ENCODE data around the gene RALGPS2.

Gene RALGPS2

GRCh38 chr1:178918955-178919354 lies 193.9 kb downstream of the RALGPS2 start:
- Histone ChIP-seq H3K18ac (ENCODE audit: low read length) (no peak overlapping the region), H4K8ac (ENCODE audit: low read depth, low read length) (no peak overlapping the region), H3K79me1 (ENCODE audit: low read depth, low read length) (peaks cover 1% of the 10 kb centered on the region), H2AFZ (ENCODE audit: low read length) (no peak overlapping the region), H3K36me3 (replicated peaks in 1 of 2; ENCODE audit: control insufficient read depth in 2 of 2, insufficient read depth in 2 of 2, low read length in 2 of 2) (peaks cover 2 to 14% of the 10 kb centered on the region in 2 donors), H3K4ac (ENCODE audit: low read length) (no peak overlapping the region), H3K27ac (replicated peaks; ENCODE audit: low read length) (no peak overlapping the region), H4K91ac (ENCODE audit: low read depth, low read length, poor library complexity) (no peak overlapping the region), H3K4me2 (ENCODE audit: insufficient read depth, low read length, poor library complexity, severe bottlenecking) (no peak overlapping the region), H3K9ac (ENCODE audit: low read depth, low read length, poor library complexity) (no peak overlapping the region), H3K9me3 (replicated peaks in 1 of 2; ENCODE audit: control insufficient read depth in 2 of 2, insufficient read depth in 1 of 2, low read depth in 1 of 2, low read length in 2 of 2) (no peaks in the 10 kb centered on the region), H3K14ac (ENCODE audit: low read length) (no peak overlapping the region), H3K4me1 (ENCODE audit: control insufficient read depth in 2 of 2, insufficient read depth in 1 of 2, low read depth in 1 of 2, low read length in 2 of 2) (no peaks in the 10 kb centered on the region), H3K27me3 (ENCODE audit: control insufficient read depth in 3 of 3, insufficient read depth in 3 of 3, low read depth in 1 of 3, low read length in 3 of 3) (no peaks in the 10 kb centered on the region), H2BK15ac (ENCODE audit: low read length) (no peak overlapping the region), H3K23ac (ENCODE audit: low read depth, low read length, poor library complexity) (no peak overlapping the region), H3K4me3 (ENCODE audit: low read length in 2 of 2) (no peak overlapping the region), H2BK120ac (ENCODE audit: low read depth, low read length) (no peak overlapping the region), H2AK5ac (ENCODE audit: low read depth, low read length) (no peak overlapping the region), H2BK5ac (ENCODE audit: low read length) (no peak overlapping the region), H2BK12ac (ENCODE audit: low read length) (no peak overlapping the region)
- no peak for DNase-seq (ENCODE audit: low spot score)
- WGBS, 2 donors (ENCODE audit: extremely low coverage in 2 of 2, insufficient read length in 2 of 2, insufficient replicate concordance in 1 of 2), result no CpG with 5 or more reads among the region's 2 CpGs

- H3K4me2 ChIP-seq (ENCODE audit: insufficient read depth, low read length, poor library complexity, severe bottlenecking), result no peak overlapping the region
- no peak overlapping the region for H2AK5ac ChIP-seq (ENCODE audit: low read depth, low read length)
- no peaks in the 10 kb centered on the region for H3K79me1 ChIP-seq (ENCODE audit: low read depth, low read length)
- no peak for DNase-seq (ENCODE audit: low spot score)
- no peaks in the 10 kb centered on the region for H3K9me3 ChIP-seq (replicated peaks in 1 of 2; ENCODE audit: control insufficient read depth in 2 of 2, insufficient read depth in 1 of 2, low read depth in 1 of 2, low read length in 2 of 2)
- no peak overlapping the region for H3K14ac ChIP-seq (ENCODE audit: low read length)
- no peaks in the 10 kb centered on the region for H3K4me1 ChIP-seq (ENCODE audit: control insufficient read depth in 2 of 2, insufficient read depth in 1 of 2, low read depth in 1 of 2, low read length in 2 of 2)
- H3K18ac ChIP-seq (ENCODE audit: low read length), result no peak overlapping the region
- no peak overlapping the region for H4K8ac ChIP-seq (ENCODE audit: low read depth, low read length)
- H3K9ac ChIP-seq (ENCODE audit: low read depth, low read length, poor library complexity), result no peak overlapping the region
- H2BK15ac ChIP-seq (ENCODE audit: low read length), result no peak overlapping the region
- no peak overlapping the region for H2BK12ac ChIP-seq (ENCODE audit: low read length)
- no peak overlapping the region for H3K27ac ChIP-seq (replicated peaks; ENCODE audit: low read length)
- H3K36me3 ChIP-seq (replicated peaks in 1 of 2; ENCODE audit: control insufficient read depth in 2 of 2, insufficient read depth in 2 of 2, low read length in 2 of 2), result peaks cover 2 to 14% of the 10 kb centered on the region in 2 donors
- no peak overlapping the region for H3K23ac ChIP-seq (ENCODE audit: low read depth, low read length, poor library complexity)
- no peak overlapping the region for H4K91ac ChIP-seq (ENCODE audit: low read depth, low read length, poor library complexity)
- no peaks in the 10 kb centered on the region for H3K27me3 ChIP-seq (ENCODE audit: control insufficient read depth in 3 of 3, insufficient read depth in 3 of 3, low read depth in 1 of 3, low read length in 3 of 3)
- H2BK120ac ChIP-seq (ENCODE audit: low read depth, low read length), result no peak overlapping the region
- WGBS, 2 donors (ENCODE audit: extremely low coverage in 2 of 2, insufficient read length in 2 of 2, insufficient replicate concordance in 1 of 2), result no CpG with 5 or more reads among the region's 2 CpGs
- H3K4ac ChIP-seq (ENCODE audit: low read length), result no peak overlapping the region
- no peak overlapping the region for H2BK5ac ChIP-seq (ENCODE audit: low read length)
- no peak overlapping the region for H2AFZ ChIP-seq (ENCODE audit: low read length)
- no peak overlapping the region for H3K4me3 ChIP-seq (ENCODE audit: low read length in 2 of 2)
These were observed 194.5 kb downstream of the RALGPS2 start for GRCh38 chr1:178919581-178919980.

- Histone ChIP-seq H3K27me3 (ENCODE audit: control insufficient read depth in 3 of 3, insufficient read depth in 3 of 3, low read depth in 1 of 3, low read length in 3 of 3) (no peaks in the 10 kb centered on the region), H3K27ac (replicated peaks; ENCODE audit: low read length) (no peak overlapping the region), H3K4me1 (ENCODE audit: control insufficient read depth in 2 of 2, insufficient read depth in 1 of 2, low read depth in 1 of 2, low read length in 2 of 2) (no peaks in the 10 kb centered on the region)
These were observed 196.5 kb downstream of the RALGPS2 start for GRCh38 chr1:178921499-178921898.

DNA sequence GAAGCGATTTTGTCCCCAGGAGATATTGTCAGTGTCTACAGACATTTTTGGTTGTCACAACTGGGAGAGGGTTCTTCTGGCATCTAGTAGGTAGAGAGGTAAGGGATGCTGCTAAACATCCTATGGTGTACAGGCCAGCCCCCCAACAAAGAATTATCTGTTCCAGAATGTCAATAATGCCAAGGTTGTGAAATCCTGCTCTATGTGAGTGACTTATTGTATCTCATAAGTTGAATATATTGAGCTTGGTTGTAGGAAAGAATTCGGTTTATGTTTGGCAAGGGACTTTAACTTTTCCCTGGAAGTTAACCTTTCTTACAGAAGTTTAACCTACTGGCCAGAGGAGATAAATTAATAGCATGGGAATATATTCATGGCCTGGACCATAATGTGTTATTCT lies 198.5 kb downstream of the RALGPS2 start:
- Histone ChIP-seq H3K4me1 (ENCODE audit: control insufficient read depth in 2 of 2, insufficient read depth in 1 of 2, low read depth in 1 of 2, low read length in 2 of 2) (peaks cover 4% of the 10 kb centered on the region in 2 donors), H3K4ac (ENCODE audit: low read length) (no peak overlapping the region), H3K79me1 (ENCODE audit: low read depth, low read length) (no peaks in the 10 kb centered on the region), H2BK120ac (ENCODE audit: low read depth, low read length) (no peak overlapping the region), H2BK12ac (ENCODE audit: low read length) (no peak overlapping the region), H3K4me2 (ENCODE audit: insufficient read depth, low read length, poor library complexity, severe bottlenecking) (no peak overlapping the region), H3K27ac (replicated peaks; ENCODE audit: low read length) (no peak overlapping the region), H3K9ac (ENCODE audit: low read depth, low read length, poor library complexity) (no peak overlapping the region), H3K27me3 (ENCODE audit: control insufficient read depth in 3 of 3, insufficient read depth in 3 of 3, low read depth in 1 of 3, low read length in 3 of 3) (no peaks in the 10 kb centered on the region), H2AK5ac (ENCODE audit: low read depth, low read length) (no peak overlapping the region), H2AFZ (ENCODE audit: low read length) (no peak overlapping the region), H4K91ac (ENCODE audit: low read depth, low read length, poor library complexity) (no peak overlapping the region), H3K36me3 (replicated peaks in 1 of 2; ENCODE audit: control insufficient read depth in 2 of 2, insufficient read depth in 2 of 2, low read length in 2 of 2) (no peaks in the 10 kb centered on the region), H3K18ac (ENCODE audit: low read length) (no peak overlapping the region), H4K8ac (ENCODE audit: low read depth, low read length) (no peak overlapping the region), H3K4me3 (ENCODE audit: low read length in 2 of 2) (no peak overlapping the region), H3K14ac (ENCODE audit: low read length) (no peak overlapping the region), H2BK15ac (ENCODE audit: low read length) (no peak overlapping the region), H3K9me3 (replicated peaks in 1 of 2; ENCODE audit: control insufficient read depth in 2 of 2, insufficient read depth in 1 of 2, low read depth in 1 of 2, low read length in 2 of 2) (no peaks in the 10 kb centered on the region), H3K23ac (ENCODE audit: low read depth, low read length, poor library complexity) (no peak overlapping the region), H2BK5ac (ENCODE audit: low read length) (no peak overlapping the region)
- whole genome bisulfite sequencing, 2 donors (ENCODE audit: extremely low coverage in 2 of 2, insufficient read length in 2 of 2, insufficient replicate concordance in 1 of 2), result no CpG with 5 or more reads among the region's 2 CpGs
- no peak for DNase-seq (ENCODE audit: low spot score)

More at GRCh38 chr1:178921499-178921898, 196.5 kb downstream of the RALGPS2 start:
- H2AFZ ChIP-seq (ENCODE audit: low read length), result no peak overlapping the region
- no peak overlapping the region for H3K4me2 ChIP-seq (ENCODE audit: insufficient read depth, low read length, poor library complexity, severe bottlenecking)
- no peak overlapping the region for H3K18ac ChIP-seq (ENCODE audit: low read length)
- H3K4ac ChIP-seq (ENCODE audit: low read length), result no peak overlapping the region
- no peak overlapping the region for H2AK5ac ChIP-seq (ENCODE audit: low read depth, low read length)
- no peak overlapping the region for H4K91ac ChIP-seq (ENCODE audit: low read depth, low read length, poor library complexity)
- no peak overlapping the region for H3K14ac ChIP-seq (ENCODE audit: low read length)
- peaks cover 0 to 7% of the 10 kb centered on the region in 2 donors for H3K36me3 ChIP-seq (replicated peaks in 1 of 2; ENCODE audit: control insufficient read depth in 2 of 2, insufficient read depth in 2 of 2, low read length in 2 of 2)
- no peaks in the 10 kb centered on the region for H3K79me1 ChIP-seq (ENCODE audit: low read depth, low read length)
- H3K9me3 ChIP-seq (replicated peaks in 1 of 2; ENCODE audit: control insufficient read depth in 2 of 2, insufficient read depth in 1 of 2, low read depth in 1 of 2, low read length in 2 of 2), result no peaks in the 10 kb centered on the region
- no peak overlapping the region for H2BK15ac ChIP-seq (ENCODE audit: low read length)
- H2BK12ac ChIP-seq (ENCODE audit: low read length), result no peak overlapping the region
- H3K9ac ChIP-seq (ENCODE audit: low read depth, low read length, poor library complexity), result no peak overlapping the region
- no peak for DNase-seq (ENCODE audit: low spot score)
- H2BK120ac ChIP-seq (ENCODE audit: low read depth, low read length), result no peak overlapping the region
- no CpG with 5 or more reads among the region's 2 CpGs for WGBS, 2 donors (ENCODE audit: extremely low coverage in 2 of 2, insufficient read length in 2 of 2, insufficient replicate concordance in 1 of 2)
- no peak overlapping the region for H4K8ac ChIP-seq (ENCODE audit: low read depth, low read length)
- H2BK5ac ChIP-seq (ENCODE audit: low read length), result no peak overlapping the region
- H3K23ac ChIP-seq (ENCODE audit: low read depth, low read length, poor library complexity), result no peak overlapping the region
- no peak overlapping the region for H3K4me3 ChIP-seq (ENCODE audit: low read length in 2 of 2)
